Stomach smooth muscle (tissue), 2 donors: Measurements from ENCODE around the gene ITGB7.
A peak's percentile ranks its signal among the peaks of the same experiment; 100 is the strongest.

Experiments used
- H3K27ac ChIP-seq: one replicate; pipeline ENCODE4 v1.7.0; 2013; ENCODE audit warnings: mild to moderate bottlenecking, low read length, inconsistent platforms
- H3K27me3 ChIP-seq, 2 donors: one replicate each; pipeline ENCODE4 v1.7.0; 2013; ENCODE audit warnings: low read length in 2 of 2; ENCODE audit not compliant: insufficient read depth in 2 of 2, control insufficient read depth in 1 of 2
- H3K36me3 ChIP-seq, 2 donors: one replicate each; pipeline ENCODE4 v1.7.0; 2013; ENCODE audit warnings: low read length in 2 of 2; ENCODE audit not compliant: control insufficient read depth in 2 of 2, insufficient read depth in 2 of 2
- H3K4me1 ChIP-seq: one replicate; pipeline ENCODE4 v1.7.0; 2013; ENCODE audit warnings: low read length; ENCODE audit not compliant: control insufficient read depth, insufficient read depth
- H3K4me3 ChIP-seq, 2 donors: one replicate each; pipeline ENCODE4 v1.7.0; 2013; ENCODE audit warnings: low read length in 2 of 2
- H3K9ac ChIP-seq, 2 donors: one replicate each; pipeline ENCODE4 v1.7.0; 2013; ENCODE audit warnings: low read length in 2 of 2, mild to moderate bottlenecking in 1 of 2
- H3K9me3 ChIP-seq, 2 donors: one replicate each; pipeline ENCODE4 v1.7.0; 2013; ENCODE audit warnings: low read length in 2 of 2; ENCODE audit not compliant: control insufficient read depth in 2 of 2
- donor health status: healthy.
- donor health status: Pancreatic carcinoma.

ITGB7 gene

GRCh38 chr12:53161119-53161911 is 45.7 kb downstream of the ITGB7 start:
- Histone ChIP-seq H3K36me3 (peaks cover 0 to 12% of the 10 kb centered on the region in 2 donors), H3K9me3 (no peaks in the 10 kb centered on the region), H3K4me3 (no peak overlapping the region), H3K27me3 (no peaks in the 10 kb centered on the region), H3K4me1 (peaks cover 12% of the 10 kb centered on the region), H3K9ac (no peak overlapping the region), H3K27ac (no peak overlapping the region)

- no peaks in the 10 kb centered on the region for H3K9me3 ChIP-seq
- H3K4me3 ChIP-seq = no peak overlapping the region
- no peaks in the 10 kb centered on the region for H3K27me3 ChIP-seq
- H3K4me1 ChIP-seq = peaks cover 12% of the 10 kb centered on the region
- H3K27ac ChIP-seq = no peak overlapping the region
- peaks cover 0 to 12% of the 10 kb centered on the region in 2 donors for H3K36me3 ChIP-seq
- H3K9ac ChIP-seq = no peak overlapping the region
These were observed 46.4 kb downstream of the ITGB7 start for GRCh38 chr12:53160673-53161072.

- Histone ChIP-seq H3K36me3 (peaks cover 0 to 12% of the 10 kb centered on the region in 2 donors), H3K9ac (no peak overlapping the region), H3K4me1 (peaks cover 12% of the 10 kb centered on the region), H3K4me3 (no peak overlapping the region), H3K27me3 (no peaks in the 10 kb centered on the region), H3K9me3 (no peaks in the 10 kb centered on the region), H3K27ac (no peak overlapping the region)
These were observed 47.1 kb downstream of the ITGB7 start for GRCh38 chr12:53160000-53160399.

- H3K36me3 ChIP-seq = peaks cover 0 to 10% of the 10 kb centered on the region in 2 donors
- no peak overlapping the region for H3K27ac ChIP-seq
- peak overlapping the region in 1 of 2 donors; percentile 22 for H3K4me3 ChIP-seq
- H3K4me1 ChIP-seq = peaks cover 12% of the 10 kb centered on the region
- no peaks in the 10 kb centered on the region for H3K9me3 ChIP-seq
- no peaks in the 10 kb centered on the region for H3K27me3 ChIP-seq
- peak overlapping the region; percentile 42 to 51 for H3K9ac ChIP-seq
These were observed 47.7 kb downstream of the ITGB7 start for GRCh38 chr12:53159195-53159839.

GRCh38 chr12:53152390-53152789 is 54.7 kb downstream of the ITGB7 start:
- H3K27ac ChIP-seq = no peak overlapping the region
- no peaks in the 10 kb centered on the region for H3K4me1 ChIP-seq
- H3K27me3 ChIP-seq = no peaks in the 10 kb centered on the region
- no peaks in the 10 kb centered on the region for H3K9me3 ChIP-seq
- no peak overlapping the region for H3K4me3 ChIP-seq
- no peak overlapping the region for H3K9ac ChIP-seq
- no peaks in the 10 kb centered on the region for H3K36me3 ChIP-seq

GRCh38 chr12:53151039-53151438 is 56.0 kb downstream of the ITGB7 start:
- no peak overlapping the region for H3K27ac ChIP-seq

GRCh38 chr12:53147653-53148052 is 59.4 kb downstream of the ITGB7 start:
- H3K36me3 ChIP-seq = no peaks in the 10 kb centered on the region
- H3K9me3 ChIP-seq = no peaks in the 10 kb centered on the region
- H3K27ac ChIP-seq = no peak overlapping the region
- H3K27me3 ChIP-seq = no peaks in the 10 kb centered on the region
- no peak overlapping the region for H3K9ac ChIP-seq
- H3K4me3 ChIP-seq = no peak overlapping the region
- H3K4me1 ChIP-seq = no peaks in the 10 kb centered on the region

More at GRCh38 chr12:53151039-53151438, 56.0 kb downstream of the ITGB7 start:
- Histone ChIP-seq H3K27me3 (no peaks in the 10 kb centered on the region), H3K4me1 (no peaks in the 10 kb centered on the region), H3K36me3 (no peaks in the 10 kb centered on the region), H3K9ac (no peak overlapping the region), H3K4me3 (no peak overlapping the region), H3K9me3 (no peaks in the 10 kb centered on the region)

- Histone ChIP-seq H3K9me3 (no peaks in the 10 kb centered on the region), H3K4me1 (no peaks in the 10 kb centered on the region), H3K27me3 (no peaks in the 10 kb centered on the region), H3K4me3 (no peak overlapping the region), H3K36me3 (no peaks in the 10 kb centered on the region), H3K27ac (no peak overlapping the region), H3K9ac (no peak overlapping the region)
These were observed 59.9 kb downstream of the ITGB7 start for GRCh38 chr12:53147181-53147580.

GRCh38 chr12:53145383-53146260 is 61.4 kb downstream of the ITGB7 start:
- H3K4me1 ChIP-seq = no peaks in the 10 kb centered on the region
- no peak overlapping the region for H3K27ac ChIP-seq
- H3K27me3 ChIP-seq = no peaks in the 10 kb centered on the region
- H3K9ac ChIP-seq = no peak overlapping the region
- H3K4me3 ChIP-seq = no peak overlapping the region
- no peaks in the 10 kb centered on the region for H3K36me3 ChIP-seq
- no peaks in the 10 kb centered on the region for H3K9me3 ChIP-seq

- Histone ChIP-seq H3K4me3 (no peak overlapping the region), H3K27me3 (no peaks in the 10 kb centered on the region), H3K9me3 (no peaks in the 10 kb centered on the region), H3K9ac (no peak overlapping the region), H3K27ac (no peak overlapping the region), H3K36me3 (no peaks in the 10 kb centered on the region), H3K4me1 (no peaks in the 10 kb centered on the region)
These were observed 63.7 kb downstream of the ITGB7 start for GRCh38 chr12:53143355-53143754.
